ENCODE data around the gene DENND4A.
"Not testable (repeated sequence)": the region's sequence is repeated elsewhere in the genome, so short reads cannot be mapped to it uniquely, and the experiment has no call there.

Gene DENND4A

DNA sequence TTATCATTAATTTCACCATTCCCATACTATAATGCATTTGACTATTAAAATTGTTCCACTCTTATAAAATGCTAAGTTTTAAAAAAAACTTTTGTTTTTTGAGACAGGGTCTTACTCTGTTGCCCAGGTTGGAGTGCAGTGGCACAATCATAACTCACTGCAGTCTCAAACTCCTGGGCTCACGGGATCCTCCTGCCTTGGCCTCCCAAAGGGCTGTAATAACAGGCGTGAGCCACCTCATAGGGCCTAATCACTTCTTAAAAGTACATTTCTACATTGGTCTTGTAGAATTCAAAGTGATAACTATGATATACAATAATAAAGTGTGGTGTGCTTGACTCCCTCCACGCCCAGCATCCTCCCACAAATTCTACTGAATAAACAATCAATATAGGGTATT, 3.0 kb downstream of the DENND4A start:
- no peak for DNase-seq (ENCODE audit: low read depth in 2 of 2)

DNA sequence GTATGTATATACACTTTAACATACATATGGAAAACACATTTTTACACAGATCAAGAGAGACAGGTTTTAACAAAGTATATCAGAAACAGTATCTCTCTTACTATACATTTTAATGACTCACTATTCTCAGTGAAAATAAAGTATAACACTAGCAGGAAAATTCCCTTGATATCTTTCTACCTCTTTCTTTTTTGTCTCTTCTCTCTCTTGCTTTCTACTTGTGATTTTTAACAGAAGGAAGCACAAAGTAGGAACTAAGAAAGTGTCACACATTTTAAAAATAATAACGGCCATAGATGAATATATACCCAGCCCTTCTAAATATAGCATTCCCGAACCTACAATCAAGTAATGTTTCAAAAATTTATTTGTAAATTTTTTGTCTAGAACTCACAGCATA, 4.8 kb downstream of the DENND4A start:
- DNase-seq (ENCODE audit: low read depth in 2 of 2) = no peak

DNA sequence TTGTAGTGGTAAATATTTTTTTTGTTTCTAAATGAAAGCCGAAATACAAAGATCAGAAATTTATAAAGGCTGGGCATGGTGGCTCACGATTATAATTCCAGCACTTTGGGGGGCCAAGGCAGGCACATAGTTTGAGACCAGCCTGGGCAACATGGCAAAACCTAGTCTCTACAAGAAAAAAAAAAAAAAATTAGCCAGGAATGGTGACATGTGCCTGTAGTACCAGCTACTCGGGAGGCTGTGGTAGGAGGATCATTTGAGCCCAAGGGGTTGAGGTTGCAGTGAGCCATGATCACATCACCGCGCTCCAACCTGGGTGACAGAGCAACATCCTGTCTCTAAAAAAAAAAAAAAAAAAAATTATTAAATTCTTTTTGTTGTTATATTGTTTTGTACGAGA, 6.9 kb downstream of the DENND4A start:
- no peak for DNase-seq (ENCODE audit: low read depth in 2 of 2)

DNA sequence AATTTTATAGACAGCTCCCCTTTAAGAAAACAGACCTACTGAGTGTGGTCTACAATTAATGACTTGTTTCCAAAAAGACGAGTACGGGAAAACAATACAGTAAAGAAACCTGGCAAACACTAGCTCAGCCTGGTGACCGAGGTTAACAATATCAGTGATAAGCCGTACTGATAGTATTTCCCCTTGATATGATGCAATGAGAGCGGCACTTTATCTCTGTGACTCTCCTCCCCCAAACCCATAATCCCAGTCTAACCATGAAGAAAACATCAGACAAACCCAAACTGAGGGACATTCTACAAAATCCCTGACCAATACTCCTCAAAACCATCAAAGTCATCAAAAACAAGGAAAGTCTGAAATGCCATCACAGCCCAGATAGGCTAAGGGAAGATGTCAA, 8.2 kb downstream of the DENND4A start:
- DNase-seq (ENCODE audit: low read depth in 2 of 2) = no peak

DNA sequence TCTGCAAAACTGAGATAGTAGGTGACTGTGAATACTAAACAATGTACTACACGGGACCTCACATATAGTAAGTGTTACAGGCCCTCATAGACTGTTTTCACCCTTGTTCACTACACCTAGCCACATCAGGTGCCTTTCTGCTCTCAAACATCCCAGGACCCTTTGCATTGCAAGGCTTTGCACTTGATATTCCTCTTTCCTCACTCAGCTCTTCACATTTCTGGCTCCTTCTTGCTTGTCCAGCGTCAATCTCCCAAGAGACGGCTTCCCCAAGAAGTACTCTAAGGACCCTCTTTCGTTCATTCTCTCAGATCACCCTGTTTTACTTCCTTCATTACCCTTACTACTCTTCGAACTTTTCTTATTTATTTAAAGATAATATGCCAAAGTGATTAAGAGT, 10.0 kb downstream of the DENND4A start:
- no peak for DNase-seq (ENCODE audit: low read depth in 2 of 2)

DNA sequence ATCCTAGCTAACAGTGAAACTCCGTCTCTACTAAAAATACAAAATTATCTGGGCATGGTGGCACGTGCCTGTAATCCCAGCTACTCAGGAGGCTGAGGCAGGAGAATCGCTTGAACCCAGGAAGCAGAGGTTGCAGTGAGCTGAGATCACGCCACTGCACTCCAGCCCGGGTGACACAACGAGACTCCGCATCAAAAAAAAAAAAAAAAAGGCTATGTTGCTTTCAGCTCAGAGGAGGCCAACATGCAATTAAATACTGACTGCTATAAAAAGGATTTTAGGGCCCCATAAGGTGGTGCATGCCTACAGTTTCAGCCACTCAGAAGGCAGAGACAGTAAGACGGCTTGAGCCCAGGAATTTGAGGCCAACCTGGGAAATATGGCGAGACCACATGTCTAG, 13.4 kb downstream of the DENND4A start:
- DNase-seq (ENCODE audit: low read depth in 2 of 2) = not testable (repeated sequence)

DNA sequence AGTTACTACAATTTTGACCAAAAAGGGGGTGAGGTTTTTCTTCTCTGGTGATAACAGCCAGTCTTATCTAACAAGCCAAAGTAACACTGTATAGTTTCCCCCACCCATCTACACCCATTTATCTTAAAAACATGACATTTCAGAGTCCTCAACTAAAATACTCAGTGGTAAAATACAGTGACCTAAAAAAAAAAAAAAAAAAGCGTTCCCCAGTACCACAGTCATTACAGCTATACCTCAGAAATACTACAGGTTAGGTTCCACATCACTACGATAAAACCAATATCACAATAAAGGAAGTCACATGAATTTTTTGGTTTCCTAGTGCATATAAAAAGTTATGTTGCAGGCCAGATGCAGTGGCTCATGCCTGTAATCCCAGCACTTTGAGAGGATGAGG, 13.8 kb downstream of the DENND4A start:
- DNase-seq (ENCODE audit: low read depth in 2 of 2) = no peak

DNA sequence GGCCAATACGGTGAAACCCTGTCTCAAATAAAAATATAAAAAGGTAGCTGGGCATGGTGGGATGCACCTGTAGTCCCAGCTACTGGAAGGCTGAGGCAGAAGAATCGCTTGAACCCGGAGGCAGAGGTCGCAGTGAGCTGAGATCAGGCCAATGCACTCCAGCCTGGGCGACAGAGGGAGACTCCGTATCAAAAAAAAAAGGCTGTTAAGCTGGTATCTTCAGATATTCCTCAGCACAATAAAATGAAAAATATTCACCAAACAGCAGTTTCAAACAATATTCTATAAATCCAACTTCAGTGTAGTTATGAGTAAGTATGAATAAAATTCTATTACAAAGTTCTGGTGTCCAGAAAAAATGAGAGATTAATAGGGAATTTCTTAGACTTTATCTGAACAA, 14.2 kb downstream of the DENND4A start:
- DNase-seq (ENCODE audit: low read depth in 2 of 2) = no peak

DNA sequence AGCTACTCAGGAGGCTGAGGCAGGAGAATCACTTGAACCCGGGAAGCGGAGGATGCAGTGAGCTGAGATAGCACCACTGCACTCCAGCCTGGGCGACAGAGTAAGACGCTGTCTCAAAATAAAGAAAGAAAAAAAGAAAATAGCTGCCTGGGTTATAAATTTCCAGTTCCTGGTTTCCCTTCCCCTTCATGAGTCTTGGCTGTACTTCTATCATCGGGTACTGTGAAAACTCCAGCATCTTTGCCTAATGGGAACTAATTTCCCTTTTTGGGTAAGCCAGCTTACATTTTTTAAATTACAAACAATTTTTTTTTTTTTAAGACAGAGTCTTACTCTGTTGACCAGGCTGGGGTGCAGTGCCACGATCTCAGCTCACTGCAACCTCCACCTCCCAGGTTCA, 15.0 kb downstream of the DENND4A start:
- DNase-seq (ENCODE audit: low read depth in 2 of 2) = no peak

DNA sequence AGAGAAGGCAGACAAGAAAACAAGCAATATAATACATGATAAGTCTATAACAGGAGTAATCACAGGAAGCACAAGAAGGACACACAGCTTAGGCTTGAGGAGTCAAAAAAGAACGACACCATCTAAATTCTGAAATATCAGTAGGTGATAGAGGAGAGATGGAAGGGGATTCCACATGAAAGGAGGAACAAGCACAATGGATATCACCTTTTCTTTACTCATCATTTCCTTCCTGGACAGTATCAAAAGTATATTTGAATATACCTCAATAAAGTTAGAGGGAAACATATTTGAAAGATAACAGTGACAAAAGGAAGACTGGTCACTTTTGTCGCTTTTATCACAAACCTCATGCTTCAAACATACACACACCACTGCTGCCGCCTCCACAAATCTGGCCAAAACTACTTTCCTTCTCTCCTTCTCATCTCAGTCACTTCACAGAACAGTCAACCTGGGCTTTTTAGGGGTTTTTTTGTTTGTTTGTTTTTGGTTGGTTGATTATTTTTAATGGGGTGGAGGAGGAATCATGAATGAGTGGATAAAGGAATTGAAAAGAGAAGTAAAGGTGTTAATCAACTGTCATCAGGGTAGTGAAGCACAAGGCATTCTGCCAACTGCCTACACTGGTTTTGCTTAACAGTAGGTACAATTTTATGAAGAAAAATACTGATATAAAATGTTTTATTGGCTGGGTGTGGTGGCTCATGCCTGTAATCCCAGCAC, 18.5 kb downstream of the DENND4A start:
- no peak for DNase-seq (ENCODE audit: low read depth in 2 of 2)

DNA sequence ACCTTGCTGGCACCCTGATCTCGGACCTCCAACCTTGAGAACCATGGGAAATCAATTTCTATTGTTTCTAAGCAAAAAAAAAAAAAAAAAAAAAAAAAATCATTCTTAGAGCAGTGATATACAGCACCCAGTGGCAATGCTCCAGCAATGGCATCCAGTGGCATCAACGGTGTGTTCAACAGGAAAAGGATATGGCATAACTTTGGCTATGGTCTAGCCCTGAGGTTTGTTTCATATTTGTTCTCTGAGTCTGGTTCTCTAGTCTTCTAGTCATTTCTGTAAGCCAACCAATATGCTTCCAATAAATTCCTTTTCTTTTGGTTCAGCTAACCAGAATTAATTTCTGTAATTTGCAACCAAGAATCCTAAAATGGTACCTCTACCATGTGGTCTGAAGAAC, 19.2 kb downstream of the DENND4A start:
- no peak for DNase-seq (ENCODE audit: low read depth in 2 of 2)

DNA sequence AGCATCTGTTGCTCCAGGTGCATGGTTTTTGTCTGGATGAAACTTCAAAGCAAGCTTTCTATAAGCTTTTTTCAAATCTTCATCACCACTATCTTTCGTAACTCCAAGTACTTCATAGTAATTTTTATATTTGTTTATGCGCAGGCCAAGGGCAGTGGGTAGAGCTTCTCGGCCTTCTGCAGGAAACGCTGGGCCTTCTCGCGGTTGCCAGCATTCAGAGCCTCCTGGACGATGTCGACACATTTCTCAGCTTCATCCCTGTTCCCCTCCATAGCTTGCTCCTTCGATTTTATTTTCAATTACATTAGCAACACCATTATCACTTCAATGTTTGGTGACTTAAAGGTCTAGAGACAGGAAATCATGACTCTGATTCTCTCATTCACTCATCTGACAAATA, 20.2 kb downstream of the DENND4A start:
- DNase-seq (ENCODE audit: low read depth in 2 of 2) = no peak

DNA sequence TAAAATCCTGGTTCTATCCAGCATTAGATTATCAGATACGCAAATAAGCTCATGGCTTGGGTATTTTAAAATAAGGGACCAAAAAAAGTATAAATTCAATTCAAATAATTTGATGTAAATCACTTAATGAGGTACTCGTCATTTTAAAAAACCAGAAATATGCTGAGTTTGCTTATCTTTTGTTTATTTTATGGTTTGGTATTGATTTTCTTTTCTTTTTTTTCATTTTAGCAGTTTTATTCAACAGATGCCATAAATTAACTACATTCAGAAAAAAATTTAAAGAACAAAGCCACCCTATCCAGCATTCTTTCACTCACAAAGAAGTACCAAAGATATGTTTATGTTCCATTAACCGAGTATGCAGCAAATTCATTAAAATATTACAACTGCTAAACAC, 22.6 kb downstream of the DENND4A start:
- no peak for DNase-seq (ENCODE audit: low read depth in 2 of 2)

DNA sequence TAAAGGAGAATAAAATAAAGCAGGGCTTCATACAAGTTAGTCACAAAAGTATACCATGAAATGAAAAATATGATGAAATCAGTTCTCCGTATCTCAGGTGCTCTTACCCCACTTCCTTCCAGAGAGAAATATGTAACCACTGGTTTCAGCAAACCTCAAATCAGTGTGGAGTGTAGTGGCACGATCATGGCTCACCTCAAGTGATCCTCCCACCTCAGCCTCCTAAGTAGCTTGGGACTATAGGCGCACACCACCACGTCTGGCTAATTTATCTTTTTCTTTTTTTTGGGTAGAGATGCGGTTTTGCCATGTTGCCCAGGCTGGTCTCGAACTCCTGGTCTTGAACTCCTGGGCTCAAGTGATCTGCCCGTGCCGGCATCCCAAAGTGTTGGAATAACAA, 24.2 kb downstream of the DENND4A start:
- no peak for DNase-seq (ENCODE audit: low read depth in 2 of 2)

DNA sequence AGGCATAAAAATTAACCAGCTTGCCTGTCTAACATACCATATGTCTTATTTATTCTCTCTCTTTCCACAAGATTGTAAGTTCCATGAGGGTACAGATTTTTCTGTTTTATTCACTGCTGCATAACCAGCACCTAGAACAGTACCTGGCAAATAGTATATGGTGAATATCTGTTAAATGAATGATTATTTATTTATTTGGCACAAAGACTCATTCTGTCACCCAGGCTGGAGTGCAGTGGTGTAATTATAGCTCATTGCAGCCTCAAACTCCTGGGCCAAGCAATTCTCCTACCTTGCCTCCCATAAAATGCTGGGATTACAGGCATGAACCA, 24.9 kb downstream of the DENND4A start:
- no peak for DNase-seq (ENCODE audit: low read depth in 2 of 2)

DNA sequence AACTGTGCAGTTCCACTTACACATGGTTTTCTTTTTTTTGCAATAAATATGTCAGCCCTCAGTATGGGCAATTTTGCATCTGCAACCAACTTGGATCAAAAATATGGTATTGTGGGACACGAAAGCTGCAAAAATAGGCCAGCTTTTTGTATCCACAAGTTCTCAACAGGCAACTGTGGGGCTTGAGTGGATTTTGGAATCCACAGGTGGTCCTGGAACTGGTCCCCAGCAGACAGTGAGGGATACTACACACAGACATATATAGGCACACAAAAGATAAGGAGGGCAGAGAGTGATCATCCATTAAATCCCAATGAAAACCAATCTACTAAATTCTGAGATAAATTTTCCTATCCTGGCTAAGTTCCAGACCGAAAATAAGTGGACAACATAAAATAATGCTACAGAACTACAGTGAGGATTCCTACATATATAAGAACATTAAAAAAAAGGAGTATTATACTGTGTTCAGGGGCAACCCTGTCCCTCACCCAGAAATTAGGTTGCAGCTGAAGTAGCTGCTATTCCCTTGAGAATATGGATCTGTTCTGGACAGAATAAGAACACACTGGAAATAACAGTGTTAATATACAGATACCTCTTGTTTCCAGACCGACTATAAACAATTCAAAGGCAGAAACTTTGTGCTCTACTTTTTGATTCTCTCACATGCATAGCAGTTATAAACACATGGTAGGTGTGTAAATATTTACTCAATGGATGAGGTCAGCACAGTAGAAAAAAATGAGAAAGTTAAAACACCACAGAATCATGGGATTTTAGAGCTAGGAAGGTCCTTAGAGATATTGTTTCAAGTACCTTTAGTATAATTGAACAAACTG, 25.4 kb downstream of the DENND4A start:
- DNase-seq (ENCODE audit: low read depth in 2 of 2) = no peak

DNA sequence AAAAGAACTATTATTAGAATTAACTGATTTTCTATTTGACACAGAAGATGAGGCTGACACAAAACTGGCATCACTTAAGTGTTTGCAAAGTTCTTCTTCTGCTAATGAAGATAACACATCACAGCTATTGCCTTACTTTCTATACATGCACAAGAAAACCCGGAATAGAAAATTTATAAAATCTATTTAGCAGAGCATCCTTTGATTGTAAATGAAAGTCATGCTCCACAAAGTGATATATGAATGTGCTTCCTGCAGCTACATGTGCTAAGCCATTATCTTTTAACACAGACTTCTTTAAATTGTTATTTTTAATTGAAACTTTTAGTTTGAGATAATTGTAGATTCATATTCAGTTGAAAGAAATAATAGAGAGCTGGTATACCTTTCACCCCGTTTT, 27.0 kb downstream of the DENND4A start:
- no peak for DNase-seq (ENCODE audit: low read depth in 2 of 2)

DNA sequence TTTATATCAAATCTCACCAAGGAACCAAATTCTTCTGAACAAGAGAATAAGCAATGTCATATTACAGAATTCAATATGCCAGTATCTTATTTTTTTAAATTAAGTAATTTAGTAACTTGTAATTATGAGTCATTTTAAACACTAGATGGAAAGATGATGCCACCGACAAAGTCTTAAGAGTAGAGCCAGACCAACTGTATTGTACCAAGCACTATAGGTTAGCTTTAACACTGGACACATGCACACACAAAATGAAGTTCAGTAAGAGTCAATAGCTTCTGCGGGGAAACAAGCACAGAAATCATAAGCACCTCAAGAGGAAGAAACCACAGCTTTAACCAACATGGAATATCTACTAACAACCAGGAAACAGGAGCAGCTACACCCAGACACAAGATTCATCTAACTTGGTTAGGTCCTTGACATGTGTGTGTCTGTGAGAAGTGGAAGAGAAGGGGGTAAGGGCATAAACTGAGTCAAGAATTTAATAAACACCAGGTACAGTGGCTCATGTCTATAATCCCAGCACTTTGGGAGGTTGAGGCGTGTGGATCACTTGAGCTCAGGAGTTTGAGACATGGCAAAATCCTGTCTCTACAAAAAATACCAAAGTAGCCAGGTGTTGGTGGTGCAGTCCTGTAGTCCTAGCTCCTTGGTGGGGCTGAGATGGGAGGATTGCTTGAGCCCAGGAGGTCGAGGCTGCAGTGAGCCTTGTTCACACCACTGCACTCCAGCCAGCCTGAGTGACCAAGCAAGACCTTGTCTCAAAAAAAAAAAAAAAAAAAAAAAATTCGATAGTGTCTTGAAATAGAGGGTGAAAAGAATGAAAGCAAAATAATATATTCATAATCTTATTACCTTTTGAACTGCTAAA, 28.9 kb downstream of the DENND4A start:
- DNase-seq (ENCODE audit: low read depth in 2 of 2) = no peak

DNA sequence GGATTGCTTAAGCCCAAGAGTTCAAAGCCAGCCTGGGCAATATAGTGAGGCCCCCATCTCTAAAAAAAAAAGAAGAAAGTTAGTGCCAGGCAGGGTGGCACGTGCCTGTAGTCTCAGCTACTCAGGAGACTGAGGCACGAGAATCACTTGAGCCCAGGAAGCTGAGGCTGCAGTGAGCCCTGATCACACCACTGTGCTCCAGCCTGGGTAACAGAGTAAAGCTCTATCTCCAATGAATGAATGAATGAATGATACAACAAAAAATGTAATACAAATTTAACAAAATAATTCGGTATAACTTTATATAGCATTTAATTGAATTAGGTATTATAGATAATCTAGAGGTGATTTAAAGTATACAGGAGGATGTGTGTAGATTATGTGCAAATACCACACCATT, 29.7 kb downstream of the DENND4A start:
- DNase-seq (ENCODE audit: low read depth in 2 of 2) = no peak

DNA sequence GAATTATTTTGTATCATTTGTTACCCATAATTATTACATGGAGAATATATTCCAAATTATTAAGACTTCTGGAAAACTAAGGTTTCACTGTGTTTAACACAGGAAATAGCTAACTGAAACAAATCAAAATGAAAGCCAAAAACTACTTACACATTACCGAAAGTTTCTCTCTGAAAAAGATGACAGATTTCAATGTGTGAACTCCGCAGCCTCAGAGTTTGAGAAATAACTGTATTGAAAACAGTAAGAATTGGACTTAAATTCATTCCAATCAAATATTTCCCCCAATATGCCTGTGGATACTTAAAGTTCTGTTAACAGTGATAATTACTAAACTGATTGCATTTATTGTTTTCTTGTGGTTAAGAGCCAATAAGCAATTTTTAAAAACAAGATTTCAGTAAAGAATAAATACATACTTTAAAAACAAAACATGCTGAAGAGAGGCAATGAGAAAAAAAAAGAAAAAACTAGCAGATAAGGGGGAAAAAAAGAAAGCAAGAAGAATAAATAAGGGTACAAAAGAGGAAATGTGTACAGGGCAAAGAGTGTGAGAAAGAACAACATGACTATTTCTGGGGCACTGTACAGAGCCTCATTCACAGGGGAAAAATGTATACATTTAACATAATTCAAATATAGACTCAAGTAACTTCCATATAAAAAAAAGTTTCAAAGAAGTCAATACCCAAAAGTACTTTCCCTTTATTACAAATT, 30.7 kb downstream of the DENND4A start:
- no peak for DNase-seq (ENCODE audit: low read depth in 2 of 2)

DNA sequence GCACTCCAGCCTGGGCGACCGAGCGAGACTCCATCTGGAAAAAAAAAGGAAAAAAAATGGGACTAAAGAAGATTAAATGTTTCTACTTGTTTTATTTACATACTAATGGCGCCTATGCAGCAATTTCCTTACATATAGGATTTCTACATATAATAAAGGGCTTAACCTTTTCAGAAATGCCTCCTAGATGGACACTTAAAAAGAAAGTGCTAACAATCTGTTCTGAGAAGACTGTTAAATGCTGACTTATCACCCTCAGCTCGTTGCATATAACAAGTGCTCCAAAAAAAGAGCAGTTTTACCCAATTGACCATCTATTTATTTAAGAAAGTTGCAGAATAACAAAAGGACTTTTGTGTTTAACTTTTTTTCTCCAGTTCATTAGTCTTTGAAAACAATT, 32.7 kb downstream of the DENND4A start:
- DNase-seq (ENCODE audit: low read depth in 2 of 2) = no peak

DNA sequence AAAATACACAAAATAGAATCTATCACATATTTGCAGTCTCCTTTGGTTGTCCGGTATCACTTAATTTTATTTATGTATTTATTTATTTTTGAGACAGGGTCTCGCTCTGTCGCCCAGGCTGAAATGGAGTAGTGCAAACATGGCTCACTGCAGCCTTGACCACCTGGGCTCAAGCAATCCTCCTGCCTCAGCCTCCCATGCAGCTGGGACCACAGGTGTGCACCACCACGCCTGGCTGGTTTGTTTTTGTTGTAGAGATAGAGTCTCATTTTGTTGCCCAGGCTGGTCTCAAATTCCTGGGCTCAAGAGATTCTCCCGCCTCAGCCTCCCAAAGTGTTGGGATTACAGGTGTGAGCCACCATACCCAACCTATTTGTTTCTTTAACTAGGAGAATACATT, 33.9 kb downstream of the DENND4A start:
- no peak for DNase-seq (ENCODE audit: low read depth in 2 of 2)
